GM12878 (cell line): Measurements from ENCODE around the gene PIMREG. TPM values are rescaled to one million over a fixed set of nuclear protein-coding genes. Genes with fewer than 3 reads are reported as not detected.

Source experiments
- ATAC-seq: fragments of 200-7000 bp; cut with Tn5 transposase; 3 replicates; pipeline ENCODE4 v1.9.1; 2020; ENCODE audit warnings: mild to moderate bottlenecking, moderate library complexity
- BruUV-seq: library from RNA; stranded (reverse); fragments of 400-500 nt; replicated peaks from 2 replicates; lab custom pipeline; 2021; lab: Mats Ljungman, UMichigan
- CTCF ChIA-PET: fragments of 300-600 bp; sonication (Branson Sonifier 250); formaldehyde crosslinking; extraction: SDS; loops from one replicate; lab custom pipeline; 2021; ENCODE audit warnings: inconsistent platforms; lab: Yijun Ruan, JAX
- POLR2A ChIA-PET: fragments of 350-600 bp; formaldehyde crosslinking; extraction: SDS; loops from one replicate; lab custom pipeline; 2021; ENCODE audit warnings: inconsistent platforms; lab: Charles Lee
- RAD21 ChIA-PET: fragments of 300-600 bp; sonication (Branson Sonifier 250); formaldehyde crosslinking; loops from one replicate; lab custom pipeline; 2023; ENCODE audit warnings: antibody characterized with exemption; ENCODE audit not compliant: unreplicated experiment; lab: Charles Lee
- SMC1A ChIA-PET: fragments of 300-600 bp; sonication (Branson Sonifier 250); formaldehyde crosslinking; loops from one replicate; lab custom pipeline; 2023; ENCODE audit not compliant: unreplicated experiment, uncharacterized antibody; lab: Charles Lee
- DNase-seq: peaks from one replicate; pipeline ENCODE4 v3.0.0-alpha.2; 2011; ENCODE audit warnings: low read depth, low spot score
- FAIRE-seq: peaks from 3 replicates; lab custom pipeline; 2011; peaks lifted over from hg19 to GRCh38; lab: Jason Lieb, UNC
- H2AFZ ChIP-seq: 2 replicates; pipeline ENCODE4 v1.6.0; 2011; ENCODE audit warnings: low read depth, low read length, control low read depth; ENCODE audit not compliant: control insufficient read depth
- H3K27ac ChIP-seq: 2 replicates; pipeline ENCODE4 v1.5.1; 2011; ENCODE audit warnings: control low read depth; ENCODE audit not compliant: control insufficient read depth, insufficient read depth
- H3K27me3 ChIP-seq, 2 experiments: replicated peaks in 1 of 2; 2 replicates each; pipeline versions ENCODE4 v1.6.0 to v1.6.1; 2011; ENCODE audit warnings: low read length in 1 of 2; ENCODE audit not compliant: control insufficient read depth in 2 of 2, insufficient read depth in 2 of 2
- H3K36me3 ChIP-seq, 2 experiments: 2 replicates each; pipeline ENCODE4 v1.5.1; 2011; ENCODE audit warnings: low read length in 1 of 2; ENCODE audit not compliant: control insufficient read depth in 2 of 2, insufficient read depth in 2 of 2
- H3K4me1 ChIP-seq: 2 replicates; pipeline ENCODE4 v1.6.1; 2011; ENCODE audit warnings: mild to moderate bottlenecking, low read length, moderate library complexity, mixed read lengths; ENCODE audit not compliant: control insufficient read depth, insufficient read depth
- H3K4me2 ChIP-seq: 2 replicates; pipeline ENCODE4 v1.6.0; 2011; ENCODE audit warnings: control low read depth; ENCODE audit not compliant: control insufficient read depth, insufficient read depth
- H3K4me3 ChIP-seq: fragments of 200-600 bp; sonication (generic); 2 replicates; pipeline ENCODE4 v1.5.1; 2016
- H3K79me2 ChIP-seq: 2 replicates; pipeline ENCODE4 v1.6.0; 2011; ENCODE audit warnings: low read length; ENCODE audit not compliant: control insufficient read depth, insufficient read depth
- H3K9ac ChIP-seq: 2 replicates; pipeline ENCODE4 v1.8.0; 2011; ENCODE audit warnings: low read length, control low read depth, mixed read lengths; ENCODE audit not compliant: control insufficient read depth, insufficient read depth
- H3K9me3 ChIP-seq: replicated peaks from 3 replicates; pipeline ENCODE4 v1.5.1; 2011; ENCODE audit warnings: mild to moderate bottlenecking, low read length; ENCODE audit not compliant: control insufficient read depth, insufficient read depth
- H4K20me1 ChIP-seq: 2 replicates; pipeline ENCODE4 v1.6.0; 2011; ENCODE audit not compliant: control insufficient read depth, insufficient read depth
- E4F1 ChIP-seq: fragments of 450-650 bp; IDR thresholded peaks from 2 replicates; pipeline ENCODE4 v1.6.1; 2018; ENCODE audit warnings: borderline replicate concordance, mild to moderate bottlenecking; ENCODE audit not compliant: partially characterized antibody
- KLF5 ChIP-seq: fragments of 450-650 bp; IDR thresholded peaks from 2 replicates; pipeline ENCODE4 v1.6.1; 2014; ENCODE audit warnings: mild to moderate bottlenecking; ENCODE audit not compliant: partially characterized antibody
- NBN ChIP-seq: fragments of 450-650 bp; IDR thresholded peaks from 2 replicates; pipeline ENCODE4 v1.6.1; 2016
- NFXL1 ChIP-seq: fragments of 450-650 bp; IDR thresholded peaks from 2 replicates; pipeline ENCODE4 v1.6.1; 2017; ENCODE audit warnings: antibody characterized with exemption, mild to moderate bottlenecking, borderline replicate concordance
- POLR2A ChIP-seq: IDR thresholded peaks from 2 replicates; pipeline ENCODE4 v1.6.1; 2011; ENCODE audit warnings: low read depth, mild to moderate bottlenecking, low read length
- STAT3 ChIP-seq: IDR thresholded peaks from 2 replicates; pipeline ENCODE4 v1.6.1; 2011; ENCODE audit warnings: low read depth, low read length, improper control_type of control experiment
- YBX1 ChIP-seq: fragments of 450-650 bp; IDR thresholded peaks from 2 replicates; pipeline ENCODE4 v1.6.1; 2016; ENCODE audit warnings: antibody characterized with exemption
- ZNF217 ChIP-seq: fragments of 450-650 bp; IDR thresholded peaks from 2 replicates; pipeline ENCODE4 v1.6.1; 2017; ENCODE audit warnings: antibody characterized with exemption, mild to moderate bottlenecking
- WGBS: methylation state at CpG from one replicate; pipeline ENCODE4 v1.1.6; 2016; ENCODE audit warnings: low lambda C conversion rate; ENCODE audit not compliant: insufficient replicate concordance, insufficient coverage; ENCODE audit errors: missing lambda C conversion rate; 5-methylcytosine and 5-hydroxymethylcytosine counted together
- in situ Hi-C: fragments of 300-500 bp; cut with MboI; formaldehyde crosslinking; loops from 9 replicates; pipeline ENCODE4 v1.14.3; 2018; ENCODE audit warnings: mixed read lengths
- intact Hi-C: fragments of 100-400 bp; cut with micrococcal nuclease; formaldehyde crosslinking; loops from one replicate; pipeline ENCODE4 v1.14.2; 2022; ENCODE audit not compliant: unreplicated experiment
- polyA plus RNA-seq, 11 experiments: library from polyadenylated mRNA; depleted of rRNA in 4 of 11; unstranded in 6 of 11; stranded (reverse) in 5 of 11; fragments of >200 nt; fragmentation: Nextera tagmentation in 4 of 11; fragmentation: Illumina TruSeq in 1 of 11; extraction: Ambion mirVana in 4 of 11; extraction: Trizol in 1 of 11; gene quantifications; 1 replicate in 1 of 11; 2 replicates in 10 of 11; pipeline versions ENCODE4 v1.2.1 to v1.2.3, GENCODE V29; 2011 to 2016; ENCODE audit warnings: inconsistent platforms in 2 of 11, missing spikeins in 2 of 11, low read depth in 1 of 11
- total RNA-seq, 4 experiments: library from RNA; depleted of rRNA in 3 of 4; stranded (reverse); fragments of >200 nt in 3 of 4; fragmentation: Illumina TruSeq in 1 of 4; extraction: Trizol in 1 of 4; gene quantifications; 2 replicates each; pipeline versions ENCODE4 v1.2.1 to v1.2.3, GENCODE V29; 2013 to 2021

The PIMREG gene
- total and polyA plus RNA-seq, 10 of the 15 experiments (the other 5 are each of a cell fraction or from before 2014, with no cell fraction given), result 2.8 to 35.8 (median 25.2) TPM

GRCh38 chr17:6463616-6464445 lies 19.6 kb downstream of the PIMREG start:
- Histone ChIP-seq H3K9me3 (no peaks in the 10 kb centered on the region), H3K4me1 (peaks cover 12% of the 10 kb centered on the region), H3K27me3 (no peaks in the 10 kb centered on the region), H2AFZ (no peak overlapping the region), H3K36me3 (no peaks in the 10 kb centered on the region), H4K20me1 (no peaks in the 10 kb centered on the region), H3K9ac (no peak overlapping the region), H3K27ac (no peak overlapping the region), H3K79me2 (no peaks in the 10 kb centered on the region)
- SMC1A ChIA-PET, result no interaction called here
- DNase-seq (no peak), ATAC-seq (no peak), FAIRE-seq (no peak)
- BruUV-seq, result no TSS peak
- RAD21 ChIA-PET, result no interaction called here
- intact Hi-C loops (no loop called here), in situ Hi-C loops (no loop called here)
- CTCF ChIA-PET, result interaction anchor here (1.2 kb wide), 1 partner anchor 9 kb away, joined by 5 read pairs; no protein-coding TSS in a partner anchor
- POLR2A ChIA-PET, result no interaction called here
- WGBS, result 56% methylated on average over 24 of the region's 24 CpGs
- no peak for TF ChIP-seq NFXL1
- TF ChIP-seq NBN, result no peak
- TF ChIP-seq, all 136 proteins: peak for 0
- H3K4me3 ChIP-seq, result no peak overlapping the region
- H3K4me2 ChIP-seq, result no peak overlapping the region

DNA sequence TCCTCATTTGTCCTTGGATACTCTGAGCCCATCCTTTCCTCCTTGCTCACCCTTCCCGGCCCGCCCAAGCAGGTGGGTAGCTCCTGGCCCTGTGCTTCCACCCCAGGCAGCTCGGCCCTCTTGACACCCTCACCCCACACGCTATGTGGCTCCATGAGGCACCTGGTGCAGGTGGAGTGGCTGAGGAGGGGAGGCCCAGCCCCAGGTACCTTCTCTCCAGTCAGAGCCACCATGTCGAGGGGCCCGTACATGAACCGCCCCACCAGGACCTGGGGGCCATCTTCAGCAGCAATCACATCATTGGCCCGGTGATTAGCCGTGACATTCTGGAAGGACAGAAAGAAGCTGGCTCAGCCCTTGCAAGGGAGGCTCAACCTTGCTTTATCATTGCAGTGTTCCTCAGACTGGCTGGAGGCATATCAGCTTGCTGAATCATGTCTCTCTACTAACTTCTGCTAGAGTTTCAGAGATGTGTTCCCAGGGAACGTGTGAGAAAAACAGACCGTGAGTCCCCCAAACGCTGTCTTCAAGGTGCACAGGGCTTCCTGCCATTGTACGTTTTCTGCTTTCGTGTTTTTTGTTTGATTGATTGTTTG lies 20.3 kb downstream of the PIMREG start:
- Histone ChIP-seq H3K4me1 (peaks cover 12% of the 10 kb centered on the region), H3K9ac (no peak overlapping the region), H3K27ac (no peak overlapping the region), H3K4me2 (no peak overlapping the region), H3K9me3 (no peaks in the 10 kb centered on the region), H3K36me3 (no peaks in the 10 kb centered on the region), H4K20me1 (no peaks in the 10 kb centered on the region), H3K79me2 (no peaks in the 10 kb centered on the region), H3K27me3 (no peaks in the 10 kb centered on the region), H2AFZ (no peak overlapping the region), H3K4me3 (no peak overlapping the region)
- POLR2A ChIA-PET, result no interaction called here
- FAIRE-seq (no peak), DNase-seq (no peak), ATAC-seq (no peak)
- TF ChIP-seq ZNF217 (no peak), POLR2A (no peak), STAT3 (no peak), YBX1 (no peak), E4F1 (no peak), KLF5 (no peak)
- CTCF ChIA-PET, result no interaction called here
- WGBS, result 51% methylated on average over 14 of the region's 14 CpGs
- in situ Hi-C loops (no loop called here), intact Hi-C loops (no loop called here)
- BruUV-seq, result no TSS peak
- RAD21 ChIA-PET, result interaction anchor here (0.6 kb wide), 2 partner anchors 359 to 1053 kb away, joined by 3 to 5 read pairs; no protein-coding TSS in a partner anchor
- SMC1A ChIA-PET, result no interaction called here
